Measurements from ENCODE around the gene SCRN1.

SCRN1 gene, protein sequence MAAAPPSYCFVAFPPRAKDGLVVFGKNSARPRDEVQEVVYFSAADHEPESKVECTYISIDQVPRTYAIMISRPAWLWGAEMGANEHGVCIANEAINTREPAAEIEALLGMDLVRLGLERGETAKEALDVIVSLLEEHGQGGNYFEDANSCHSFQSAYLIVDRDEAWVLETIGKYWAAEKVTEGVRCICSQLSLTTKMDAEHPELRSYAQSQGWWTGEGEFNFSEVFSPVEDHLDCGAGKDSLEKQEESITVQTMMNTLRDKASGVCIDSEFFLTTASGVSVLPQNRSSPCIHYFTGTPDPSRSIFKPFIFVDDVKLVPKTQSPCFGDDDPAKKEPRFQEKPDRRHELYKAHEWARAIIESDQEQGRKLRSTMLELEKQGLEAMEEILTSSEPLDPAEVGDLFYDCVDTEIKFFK

DNA sequence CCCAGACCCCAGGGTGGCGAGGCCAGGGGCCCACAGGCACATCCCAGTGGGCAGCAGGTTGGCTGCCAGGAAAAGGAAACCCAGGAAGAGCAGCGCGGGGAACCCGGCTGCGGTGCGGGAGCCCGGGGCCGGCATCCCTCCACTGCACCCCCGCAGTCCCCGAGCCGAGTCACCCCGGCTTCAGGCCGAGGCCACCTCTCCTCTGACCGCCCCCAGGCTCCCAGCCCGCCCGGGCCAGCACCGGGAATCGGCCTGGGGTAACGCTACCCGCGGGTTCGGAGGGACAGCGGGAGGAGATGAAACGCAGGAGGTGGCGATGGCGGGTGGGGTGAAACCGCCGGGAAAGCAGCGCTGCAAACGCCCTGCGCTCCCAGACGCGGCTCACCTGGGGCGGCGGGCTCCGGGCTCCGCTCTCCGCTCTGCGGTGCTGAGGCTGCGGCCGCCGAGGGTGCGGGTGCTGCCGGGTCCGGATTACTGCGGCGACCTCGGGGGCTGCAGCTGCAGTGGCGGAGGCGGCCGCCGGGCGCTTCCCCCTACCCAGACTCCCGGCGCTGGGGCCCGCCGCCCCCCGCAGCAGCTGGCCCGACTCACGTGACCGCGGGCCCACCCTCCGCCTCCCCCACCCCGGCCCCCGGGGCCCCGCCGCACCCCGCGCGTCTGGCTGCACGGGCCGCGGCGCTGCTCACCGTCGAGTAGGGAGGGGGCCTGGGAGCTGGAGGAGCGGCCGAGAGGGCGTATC, at the start of gene SCRN1:
Gene SCRN1 (minus strand): TSS at position 545 of the 739 bp plus-strand sequence. CDS start 20,734 bp downstream, outside the sequence.
- Mint-ChIP-seq H3K4me1 (ENCODE audit: low read depth) (peaks cover 3% of the 10 kb centered on the region), H3K36me3 (ENCODE audit: low read depth) (no peaks in the 10 kb centered on the region), H3K27ac (no peak within 1 kb of the TSS), H3K27me3 (ENCODE audit: low read depth) (peaks cover 62% of the 10 kb centered on the region), H3K4me3 (peak within 1 kb of the TSS; percentile 53), H3K9me3 (peaks cover 4% of the 10 kb centered on the region)

DNA sequence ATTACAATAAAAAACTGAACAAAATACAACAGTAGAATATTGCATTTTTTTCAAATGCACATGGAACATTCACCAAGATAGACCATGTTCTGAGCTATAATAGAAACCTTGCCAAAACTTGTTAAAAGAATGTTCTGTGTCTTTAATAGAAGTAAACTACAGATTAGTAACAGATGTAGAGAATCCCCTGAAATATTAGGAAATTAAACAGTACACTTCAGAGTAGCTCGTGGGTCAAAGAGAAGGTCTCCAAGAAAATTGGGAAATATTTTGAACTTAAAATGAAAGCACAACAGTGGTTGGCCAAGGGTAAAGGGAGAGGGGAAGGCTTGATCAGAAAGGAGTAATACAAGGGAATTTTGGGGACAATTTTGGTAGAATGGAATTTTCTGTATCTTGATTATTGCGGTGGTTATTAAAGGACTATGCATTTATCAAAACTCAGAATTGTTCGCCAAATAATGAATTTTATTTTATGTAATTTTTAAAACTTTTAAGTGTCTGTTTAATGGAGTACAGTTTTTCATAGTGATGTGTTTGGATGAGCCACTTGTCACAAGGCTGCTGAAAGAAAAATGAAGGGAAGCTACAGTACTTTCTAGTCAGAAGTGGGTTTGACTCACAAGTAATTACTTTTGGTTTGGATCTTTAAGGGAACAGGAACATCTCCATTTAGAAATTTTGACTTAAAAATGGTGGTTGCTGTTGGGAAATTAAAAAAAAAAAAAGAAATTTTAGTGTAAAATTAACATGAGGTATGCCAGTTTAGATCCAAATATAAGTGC, 48.8 kb upstream of the SCRN1 start:
- Mint-ChIP-seq H3K9me3 (no peaks in the 10 kb centered on the region), H3K27me3 (ENCODE audit: low read depth) (no peaks in the 10 kb centered on the region), H3K4me3 (no peak overlapping the region), H3K27ac (no peak overlapping the region), H3K36me3 (ENCODE audit: low read depth) (no peaks in the 10 kb centered on the region), H3K4me1 (ENCODE audit: low read depth) (peaks cover 4% of the 10 kb centered on the region)

DNA sequence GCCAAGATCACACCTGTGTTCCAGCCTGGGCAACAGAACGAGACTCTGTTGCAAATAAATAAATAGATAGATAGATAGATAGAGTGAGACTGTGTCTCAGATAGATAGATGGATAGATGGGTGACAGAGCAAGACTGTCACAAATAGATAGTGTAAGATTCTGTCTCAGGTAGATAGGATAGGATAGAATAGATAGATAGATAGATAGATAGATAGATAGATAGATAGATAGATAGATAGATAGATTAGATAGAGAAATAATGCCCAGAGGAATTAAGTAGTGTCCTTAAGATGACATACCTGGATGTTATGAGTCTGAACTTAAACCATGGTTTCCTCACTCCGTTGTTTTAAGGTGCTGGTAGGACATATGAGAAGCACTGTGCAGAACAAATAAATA, 46.6 kb upstream of the SCRN1 start:
- no peaks in the 10 kb centered on the region for H3K36me3 Mint-ChIP-seq (ENCODE audit: low read depth)
- H3K4me3 Mint-ChIP-seq, result no peak overlapping the region
- no peaks in the 10 kb centered on the region for H3K27me3 Mint-ChIP-seq (ENCODE audit: low read depth)
- H3K27ac Mint-ChIP-seq, result no peak overlapping the region
- H3K9me3 Mint-ChIP-seq, result no peaks in the 10 kb centered on the region
- peaks cover 2% of the 10 kb centered on the region for H3K4me1 Mint-ChIP-seq (ENCODE audit: low read depth)

DNA sequence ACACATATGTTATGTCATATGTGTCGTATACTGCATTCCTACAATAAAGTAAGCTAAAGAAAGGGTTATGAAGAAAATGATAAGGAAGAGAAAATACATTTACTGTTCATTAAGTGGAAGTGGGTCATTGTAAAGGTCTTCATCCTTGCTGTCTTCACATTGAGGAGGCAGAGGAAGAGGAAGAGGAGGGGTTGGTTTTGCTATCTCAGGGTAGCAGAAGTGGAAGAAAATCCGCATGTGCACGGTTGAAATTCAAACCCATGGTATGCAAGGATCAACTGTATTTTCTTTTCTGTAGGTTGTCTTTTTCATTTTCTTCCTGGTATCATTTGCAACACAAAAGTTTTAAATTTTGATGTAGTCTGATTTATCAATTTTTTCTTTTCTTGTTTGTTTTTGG, 44.9 kb upstream of the SCRN1 start:
- Mint-ChIP-seq H3K4me1 (ENCODE audit: low read depth) (no peaks in the 10 kb centered on the region), H3K36me3 (ENCODE audit: low read depth) (no peaks in the 10 kb centered on the region), H3K27me3 (ENCODE audit: low read depth) (no peaks in the 10 kb centered on the region), H3K27ac (no peak overlapping the region), H3K4me3 (no peak overlapping the region), H3K9me3 (no peaks in the 10 kb centered on the region)

DNA sequence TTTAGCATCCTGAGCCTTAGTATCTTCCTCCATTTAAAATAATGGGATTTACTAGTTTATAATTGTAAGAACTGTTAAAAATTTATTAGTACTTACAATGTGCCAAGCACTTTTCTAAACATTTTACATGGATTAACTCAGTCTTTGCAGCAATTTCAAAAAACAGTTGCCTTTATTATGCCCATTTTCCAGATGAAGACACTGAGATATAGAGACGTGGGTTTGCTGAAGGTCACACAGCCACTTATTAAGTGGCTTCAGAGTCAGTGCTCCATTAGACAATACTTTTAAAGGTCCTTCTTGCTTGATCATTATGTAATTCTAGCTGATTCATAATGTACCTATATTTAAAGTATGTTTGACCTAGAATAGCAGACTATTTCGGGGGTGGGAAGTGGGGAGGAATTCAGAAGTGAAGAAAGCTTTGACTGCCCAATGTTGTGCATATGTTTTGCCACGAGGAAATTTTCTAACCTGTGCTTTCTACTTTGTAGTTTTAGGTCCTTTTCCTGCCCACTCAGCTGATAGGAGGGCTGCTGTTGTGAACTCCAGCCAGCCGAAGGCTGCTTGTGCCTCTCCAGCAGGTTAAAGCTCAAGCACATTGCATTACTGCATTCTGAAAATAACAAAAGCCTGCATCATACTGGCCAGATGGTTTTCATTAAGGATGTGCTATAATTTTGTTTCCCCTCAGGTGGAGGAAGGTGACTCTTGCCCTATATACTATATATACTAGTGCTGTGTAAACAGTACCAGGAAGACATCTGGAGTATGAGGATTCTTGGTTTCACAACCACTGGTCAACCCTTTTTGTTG, 42.9 kb upstream of the SCRN1 start:
- Mint-ChIP-seq H3K36me3 (ENCODE audit: low read depth) (no peaks in the 10 kb centered on the region), H3K27ac (no peak overlapping the region)

DNA sequence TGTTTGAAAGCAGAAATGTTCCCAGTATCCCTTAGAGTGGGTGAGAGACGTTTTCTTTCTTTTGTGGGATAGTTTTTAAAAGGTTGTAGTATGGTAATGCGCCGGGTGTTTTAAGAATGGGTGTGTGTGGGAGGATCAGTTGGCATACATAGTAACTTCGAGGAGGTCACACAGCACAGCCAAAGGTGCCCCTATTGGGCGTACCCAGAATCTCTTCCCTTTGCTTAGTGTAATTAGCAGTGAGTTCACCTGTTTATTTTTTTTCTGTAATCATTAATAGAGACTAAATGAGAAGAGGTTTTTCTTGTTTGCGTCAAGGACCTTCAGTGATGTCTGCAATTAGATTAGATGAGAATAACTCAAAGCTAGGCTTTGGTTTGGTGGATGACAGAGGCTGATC, 40.1 kb upstream of the SCRN1 start:
- Mint-ChIP-seq H3K4me1 (ENCODE audit: low read depth) (peaks cover 27% of the 10 kb centered on the region), H3K9me3 (no peaks in the 10 kb centered on the region), H3K36me3 (ENCODE audit: low read depth) (peaks cover 1% of the 10 kb centered on the region), H3K27ac (no peak overlapping the region), H3K27me3 (ENCODE audit: low read depth) (no peaks in the 10 kb centered on the region), H3K4me3 (no peak overlapping the region)

More for the DNA sequence above, 42.9 kb upstream of the SCRN1 start:
- Mint-ChIP-seq H3K4me3 (no peak overlapping the region), H3K27me3 (ENCODE audit: low read depth) (no peaks in the 10 kb centered on the region), H3K4me1 (ENCODE audit: low read depth) (peaks cover 5% of the 10 kb centered on the region), H3K9me3 (no peaks in the 10 kb centered on the region)

DNA sequence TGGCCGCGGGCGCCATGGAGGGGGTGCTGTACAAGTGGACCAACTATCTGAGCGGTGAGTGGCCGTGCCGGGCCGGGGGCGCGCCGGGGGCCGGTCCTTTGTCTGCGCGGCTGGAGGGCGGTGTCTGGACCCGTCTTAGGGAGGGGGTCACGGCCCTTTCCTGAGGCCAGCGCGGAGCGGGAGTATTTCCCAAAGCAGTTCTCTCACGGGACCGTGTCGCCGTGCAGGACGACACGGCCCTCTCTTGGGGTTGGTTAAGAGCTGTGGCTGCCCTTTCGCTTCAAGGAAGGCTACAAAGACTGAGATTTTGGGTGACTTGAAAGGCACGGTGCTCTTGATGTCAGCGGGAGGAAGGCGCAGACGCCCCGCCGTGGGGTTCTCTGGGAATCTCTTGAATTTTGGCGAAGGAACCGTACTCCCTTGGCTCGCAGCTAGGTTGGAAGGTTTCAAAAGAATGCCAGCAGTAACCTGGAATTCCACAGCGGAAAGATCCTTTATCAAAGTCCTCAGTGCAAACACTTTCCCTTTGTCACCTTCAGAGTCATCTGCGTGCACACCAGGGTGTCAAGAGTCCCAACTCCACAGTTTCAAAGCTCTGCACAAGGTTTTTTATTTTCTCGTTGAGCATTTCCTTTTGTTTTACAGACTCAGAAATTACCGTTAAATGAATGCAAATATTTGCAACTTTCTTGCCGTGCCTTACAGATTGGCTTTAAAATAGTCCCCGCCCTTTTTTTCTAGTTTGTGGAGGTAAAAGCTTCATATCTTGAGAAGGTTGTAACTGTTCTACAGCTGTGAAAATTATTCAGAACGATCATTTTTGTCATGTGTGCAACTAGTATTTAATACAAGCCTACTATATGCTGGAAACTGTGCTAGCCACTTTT, 39.4 kb upstream of the SCRN1 start:
- Mint-ChIP-seq H3K9me3 (no peaks in the 10 kb centered on the region), H3K27me3 (ENCODE audit: low read depth) (no peaks in the 10 kb centered on the region), H3K36me3 (ENCODE audit: low read depth) (peaks cover 1% of the 10 kb centered on the region), H3K4me1 (ENCODE audit: low read depth) (peaks cover 28% of the 10 kb centered on the region), H3K4me3 (no peak overlapping the region), H3K27ac (peak overlapping the region; percentile 71)

DNA sequence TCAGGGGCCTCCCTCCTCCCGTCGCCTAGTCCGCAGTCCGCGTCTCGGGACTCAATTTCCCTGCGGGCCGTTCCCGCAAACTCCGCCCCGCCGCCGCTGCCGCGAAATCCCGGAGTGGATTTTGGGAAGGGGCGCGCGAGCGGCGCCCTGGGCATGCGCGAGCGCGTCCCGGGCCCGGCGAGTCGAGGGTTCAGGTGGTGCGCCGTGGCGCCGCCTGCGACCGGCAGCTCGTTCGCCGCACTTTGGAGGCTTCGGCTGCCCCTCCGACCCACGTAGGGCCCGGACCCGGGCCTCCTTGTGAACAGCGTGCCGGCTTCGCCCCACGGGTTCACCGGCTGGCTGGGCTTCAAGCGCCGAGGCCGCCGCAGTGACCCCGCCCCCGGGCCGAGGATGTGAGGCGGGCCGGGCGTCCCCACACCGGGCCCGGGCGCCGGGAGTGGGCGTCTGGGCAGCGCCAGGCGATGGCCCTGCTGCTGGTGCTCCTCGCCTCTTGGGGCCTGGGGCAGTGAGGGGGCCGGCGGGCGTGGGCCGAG, 38.7 kb upstream of the SCRN1 start, which contains the start of gene PLEKHA8:
Gene PLEKHA8 (plus strand): TSS at position 197 of the 533 bp plus-strand sequence. CDS start 351 bp downstream, outside the sequence.
- H3K4me1 Mint-ChIP-seq (ENCODE audit: low read depth), result peaks cover 31% of the 10 kb centered on the region
- peaks cover 1% of the 10 kb centered on the region for H3K36me3 Mint-ChIP-seq (ENCODE audit: low read depth)
- H3K27ac Mint-ChIP-seq, result peak within 1 kb of the TSS; percentile 95
- peak within 1 kb of the TSS; percentile 94 for H3K4me3 Mint-ChIP-seq
- H3K9me3 Mint-ChIP-seq, result no peaks in the 10 kb centered on the region
- H3K27me3 Mint-ChIP-seq (ENCODE audit: low read depth), result no peaks in the 10 kb centered on the region

DNA sequence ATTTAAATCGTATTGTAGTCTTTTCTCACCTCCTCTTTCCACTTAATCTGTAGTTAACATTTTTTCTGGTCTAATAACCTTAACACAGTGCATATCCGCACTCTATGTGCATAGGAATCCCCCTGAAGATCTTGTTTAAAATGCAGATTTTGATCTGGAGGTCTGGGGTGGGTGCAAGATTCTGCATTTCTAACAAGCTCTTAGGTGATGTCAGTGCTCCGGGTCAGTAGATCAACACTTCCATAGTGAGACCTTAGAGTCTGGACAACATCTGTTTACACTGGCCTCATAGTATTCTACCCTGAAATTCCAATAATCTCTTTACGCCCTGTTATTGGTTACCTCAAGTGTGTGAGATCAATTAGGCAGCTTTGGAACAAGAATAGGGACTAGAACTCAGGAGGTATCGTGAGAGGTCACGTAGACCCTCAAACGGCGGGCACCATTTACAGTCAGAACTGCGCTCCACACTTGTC, 38.2 kb upstream of the SCRN1 start:
- Mint-ChIP-seq H3K9me3 (no peaks in the 10 kb centered on the region), H3K27ac (peak overlapping the region; percentile 95), H3K27me3 (ENCODE audit: low read depth) (no peaks in the 10 kb centered on the region), H3K4me3 (peak overlapping the region; percentile 94), H3K4me1 (ENCODE audit: low read depth) (peaks cover 34% of the 10 kb centered on the region), H3K36me3 (ENCODE audit: low read depth) (peaks cover 1% of the 10 kb centered on the region)

DNA sequence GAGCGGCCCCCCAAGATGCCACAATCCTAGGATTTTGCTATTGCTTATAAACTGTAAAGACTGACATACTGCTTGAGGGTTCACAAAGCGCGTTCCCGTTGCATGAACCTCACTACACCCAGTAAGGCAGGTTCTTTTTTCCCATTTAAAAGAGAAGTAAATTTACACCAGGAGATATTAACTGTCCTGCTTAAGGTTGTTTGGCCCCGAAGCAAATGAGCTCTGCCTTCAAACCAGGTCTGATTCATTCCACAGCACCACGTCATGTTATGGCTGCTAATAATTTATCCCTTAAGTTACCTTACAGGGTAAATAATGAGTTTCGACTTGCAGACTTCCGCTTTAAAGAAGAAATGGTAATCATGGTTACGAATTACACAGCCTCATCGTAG, 37.5 kb upstream of the SCRN1 start:
- peaks cover 1% of the 10 kb centered on the region for H3K36me3 Mint-ChIP-seq (ENCODE audit: low read depth)
- H3K4me1 Mint-ChIP-seq (ENCODE audit: low read depth), result peaks cover 35% of the 10 kb centered on the region
- no peaks in the 10 kb centered on the region for H3K27me3 Mint-ChIP-seq (ENCODE audit: low read depth)
- peak overlapping the region; percentile 95 for H3K27ac Mint-ChIP-seq
- no peaks in the 10 kb centered on the region for H3K9me3 Mint-ChIP-seq
- H3K4me3 Mint-ChIP-seq, result peak overlapping the region; percentile 94

DNA sequence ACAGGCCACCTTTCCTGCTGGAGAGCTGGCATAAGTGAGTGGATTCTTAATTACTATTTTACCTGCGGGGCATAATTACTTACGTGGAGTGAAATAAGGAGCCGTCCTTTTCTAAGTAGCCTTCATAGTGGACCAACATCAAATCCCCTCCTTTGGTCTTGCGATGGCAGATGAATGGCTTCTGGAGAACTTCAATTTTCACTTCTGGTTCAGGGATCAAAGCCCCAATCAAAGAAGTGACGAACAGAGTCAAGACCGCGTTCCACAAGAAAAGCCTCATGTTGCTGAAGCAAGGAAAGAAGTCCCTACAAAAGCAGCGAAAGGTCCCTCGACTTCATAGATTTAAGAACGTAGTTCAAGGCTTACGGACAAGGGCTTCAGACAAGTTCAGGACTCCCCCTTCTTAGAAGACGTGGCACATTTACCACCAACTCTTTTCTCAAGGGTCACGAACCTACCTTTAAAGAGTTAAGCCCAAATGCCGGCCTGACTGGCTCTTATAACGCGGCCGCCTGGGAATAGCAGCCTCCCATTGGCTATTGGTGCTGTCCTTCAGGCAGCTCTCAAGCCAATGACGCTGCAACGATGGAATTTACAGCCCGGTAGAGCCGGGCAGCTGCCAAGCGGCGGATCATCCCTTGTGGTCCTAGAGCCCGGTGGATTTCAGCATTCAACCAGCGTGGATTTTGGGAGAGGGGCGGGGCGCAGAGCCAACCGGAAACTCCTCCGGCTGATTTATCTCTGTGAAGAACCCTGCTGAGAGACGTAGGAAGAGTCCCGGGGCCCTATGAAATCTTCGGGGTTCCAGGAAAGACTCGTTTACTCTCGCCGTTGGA, 36.8 kb upstream of the SCRN1 start, which contains the start of gene FKBP14:
Gene FKBP14 (minus strand): TSS at position 474 of the 836 bp plus-strand sequence. CDS start 194 bp downstream, at position 280.
- Mint-ChIP-seq H3K36me3 (ENCODE audit: low read depth) (peaks cover 1% of the 10 kb centered on the region), H3K4me3 (peak within 1 kb of the TSS; percentile 94), H3K4me1 (ENCODE audit: low read depth) (peaks cover 37% of the 10 kb centered on the region), H3K27me3 (ENCODE audit: low read depth) (no peaks in the 10 kb centered on the region), H3K27ac (peak within 1 kb of the TSS; percentile 95), H3K9me3 (no peaks in the 10 kb centered on the region)

DNA sequence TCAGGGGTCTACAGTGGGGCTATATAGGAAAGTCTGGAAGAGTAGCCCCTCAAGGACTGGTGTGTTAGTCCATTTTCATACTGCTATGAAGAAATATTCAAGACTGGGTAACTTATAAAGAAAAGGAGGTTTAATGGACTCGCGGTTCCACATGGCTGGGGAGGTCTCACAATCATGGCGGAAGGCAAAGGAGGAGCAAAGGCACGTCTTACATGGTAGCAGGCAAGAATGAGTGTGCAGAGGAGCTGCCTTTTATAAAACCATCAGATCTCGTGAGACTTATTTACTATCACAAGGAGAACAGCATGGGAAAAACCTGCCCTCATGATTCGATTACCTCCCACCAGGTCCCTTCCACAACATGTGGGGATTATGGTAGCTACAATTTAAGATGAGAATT, 33.9 kb upstream of the SCRN1 start:
- Mint-ChIP-seq H3K27ac (no peak overlapping the region), H3K36me3 (ENCODE audit: low read depth) (peaks cover 1% of the 10 kb centered on the region), H3K4me1 (ENCODE audit: low read depth) (peaks cover 39% of the 10 kb centered on the region), H3K27me3 (ENCODE audit: low read depth) (no peaks in the 10 kb centered on the region), H3K9me3 (no peaks in the 10 kb centered on the region), H3K4me3 (no peak overlapping the region)

Data from T-helper 1 cell treated with Interleukin-12 subunit alpha and Interleukin-12 subunit beta and Interleukin-4 antibody, amounts not matched to agents 30 μg/mL and 1 μg/mL, for 36 hours (primary cell).